ENCODE results near the gene NANOS2. TPM values are rescaled to one million over a fixed set of nuclear protein-coding genes. Genes with fewer than 3 reads are reported as not detected.

The NANOS2 gene
- total RNA-seq, 1 experiment from 2014 or later, result not detected

DNA sequence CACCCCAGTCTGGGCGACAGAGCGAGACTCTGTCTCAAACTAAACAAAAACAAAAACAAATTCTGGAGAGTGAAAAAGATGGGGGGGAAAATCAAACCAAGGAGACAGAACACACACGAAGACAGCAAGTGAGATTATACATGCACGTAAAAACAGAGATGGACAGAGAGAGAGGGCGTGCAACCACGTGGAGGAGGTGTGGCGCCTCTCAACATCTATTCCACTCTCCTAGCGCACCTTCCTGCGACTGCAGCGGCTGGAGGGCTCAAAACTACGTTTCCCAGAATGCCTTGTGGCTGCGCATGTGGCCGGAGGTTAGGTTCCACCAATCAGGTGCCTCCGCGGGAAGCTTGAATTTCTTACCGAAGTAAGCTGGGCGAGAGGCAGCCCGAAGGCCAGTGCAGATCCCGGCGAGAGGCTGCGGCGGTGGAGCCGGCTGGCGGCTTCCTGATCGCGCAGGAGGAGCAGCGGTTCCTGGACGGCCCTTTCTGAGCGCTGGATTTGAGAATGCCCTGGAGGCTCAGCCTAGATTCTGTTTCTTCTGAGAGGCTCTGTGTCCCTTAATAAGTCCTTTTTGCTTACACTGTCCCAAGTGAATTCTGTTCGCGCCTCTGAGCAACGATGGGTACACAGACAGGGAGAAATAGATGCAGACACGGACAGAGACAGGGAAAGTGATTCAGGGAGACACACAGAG lies 13.1 kb upstream of the NANOS2 start:
- no peaks in the 10 kb centered on the region for H3K36me3 ChIP-seq (ENCODE audit: control insufficient read depth, insufficient read depth, low read length)
- ChIA-PET POLR2A (interaction anchor here (0.5 to 1.5 kb wide), 5 partner anchors 25 to 336 kb away, joined by 3 to 5 read pairs (median 3); partner anchors contain the start of genes CCDC61, MYPOP, SIX5 and SYMPK), CTCF (interaction anchor here (0.6 to 1.4 kb wide), 6 partner anchors 25 to 89 kb away, joined by 3 to 7 read pairs (median 4); partner anchors contain the start of genes CCDC61, MYPOP and SYMPK)
- peaks cover 21% of the 10 kb centered on the region for H3K4me1 Mint-ChIP-seq (ENCODE audit: low read depth, unreplicated experiment)
- H3K9me3 ChIP-seq, result no peaks in the 10 kb centered on the region
- TF ChIP-seq, protein P1, sequence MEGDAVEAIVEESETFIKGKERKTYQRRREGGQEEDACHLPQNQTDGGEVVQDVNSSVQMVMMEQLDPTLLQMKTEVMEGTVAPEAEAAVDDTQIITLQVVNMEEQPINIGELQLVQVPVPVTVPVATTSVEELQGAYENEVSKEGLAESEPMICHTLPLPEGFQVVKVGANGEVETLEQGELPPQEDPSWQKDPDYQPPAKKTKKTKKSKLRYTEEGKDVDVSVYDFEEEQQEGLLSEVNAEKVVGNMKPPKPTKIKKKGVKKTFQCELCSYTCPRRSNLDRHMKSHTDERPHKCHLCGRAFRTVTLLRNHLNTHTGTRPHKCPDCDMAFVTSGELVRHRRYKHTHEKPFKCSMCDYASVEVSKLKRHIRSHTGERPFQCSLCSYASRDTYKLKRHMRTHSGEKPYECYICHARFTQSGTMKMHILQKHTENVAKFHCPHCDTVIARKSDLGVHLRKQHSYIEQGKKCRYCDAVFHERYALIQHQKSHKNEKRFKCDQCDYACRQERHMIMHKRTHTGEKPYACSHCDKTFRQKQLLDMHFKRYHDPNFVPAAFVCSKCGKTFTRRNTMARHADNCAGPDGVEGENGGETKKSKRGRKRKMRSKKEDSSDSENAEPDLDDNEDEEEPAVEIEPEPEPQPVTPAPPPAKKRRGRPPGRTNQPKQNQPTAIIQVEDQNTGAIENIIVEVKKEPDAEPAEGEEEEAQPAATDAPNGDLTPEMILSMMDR (IDR thresholded peaks at IDR 0.05; ENCODE audit: insufficient read depth in 1 of 2, low read depth in 1 of 2, low read length in 1 of 2, severe bottlenecking in 1 of 2, unreplicated experiment in 1 of 2), result peak; percentile 13 to 20
- no peaks in the 10 kb centered on the region for H3K27me3 ChIP-seq (replicated peaks; ENCODE audit: control insufficient read depth, insufficient read depth, low read length)
- peak overlapping the region; percentile 20 for H3K4me3 ChIP-seq (ENCODE audit: low read depth, low read length)
- H3K27ac Mint-ChIP-seq (ENCODE audit: unreplicated experiment), result peak overlapping the region; percentile 13
- H3K4me3 Mint-ChIP-seq (ENCODE audit: unreplicated experiment), result peak overlapping the region; percentile 68
- DNase-seq, result peak; percentile 96 to 97
- intact Hi-C loops (cut with micrococcal nuclease; ENCODE audit: unreplicated experiment), result loop anchor here (1.0 to 5.0 kb wide), 4 partner anchors 25 to 90 kb away; partner anchors contain the start of genes CCDC61, MYPOP and SYMPK
- BruUV-seq (replicated peaks), result no TSS peak
- peaks cover 11% of the 10 kb centered on the region for H3K36me3 Mint-ChIP-seq (ENCODE audit: insufficient read depth, unreplicated experiment)
- H3K9me3 Mint-ChIP-seq (ENCODE audit: unreplicated experiment), result no peaks in the 10 kb centered on the region
- H3K4me1 ChIP-seq, result peaks cover 5% of the 10 kb centered on the region
- peaks cover 12% of the 10 kb centered on the region for H3K27me3 Mint-ChIP-seq (ENCODE audit: insufficient read depth, unreplicated experiment)

DNA sequence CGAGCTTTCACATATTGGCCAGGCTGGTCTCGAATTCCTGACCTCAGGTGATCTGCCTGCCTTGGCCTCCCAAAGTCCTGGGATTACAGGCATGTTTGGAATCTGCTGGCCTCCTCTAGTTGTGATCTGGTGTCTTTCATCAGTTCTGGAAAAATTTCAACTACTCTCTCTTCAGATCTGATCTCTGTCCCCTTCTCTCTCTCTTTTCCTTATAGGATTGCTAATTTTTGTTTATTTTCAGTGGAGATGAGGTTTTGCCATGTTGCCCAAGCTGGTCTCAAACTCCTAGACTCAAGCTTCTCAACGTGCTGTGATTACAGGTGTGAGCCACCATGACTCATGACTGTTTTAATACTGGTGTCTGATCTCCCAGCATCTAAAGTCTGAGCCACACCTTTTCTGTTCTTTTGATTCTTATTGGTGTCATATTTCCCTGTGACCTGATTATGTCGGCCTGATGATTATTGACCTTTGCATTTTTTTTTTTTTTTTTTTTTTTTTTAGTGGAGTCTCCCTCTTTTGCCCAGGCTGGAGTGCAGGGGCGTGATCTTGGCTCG lies 10.4 kb upstream of the NANOS2 start:
- no peak for DNase-seq
- TF ChIP-seq, protein P1 (IDR thresholded peaks at IDR 0.05; ENCODE audit: insufficient read depth in 1 of 2, low read depth in 1 of 2, low read length in 1 of 2, severe bottlenecking in 1 of 2, unreplicated experiment in 1 of 2), result no peak
- H3K4me1 ChIP-seq, result peaks cover 7% of the 10 kb centered on the region
- H3K9me3 ChIP-seq, result no peaks in the 10 kb centered on the region
- POLR2A ChIA-PET, result no interaction called here
- CTCF ChIA-PET, result interaction anchor here (0.6 kb wide), 3 partner anchors 108 to 254 kb away, joined by 3 to 4 read pairs (median 3); partner anchors contain the start of gene SIX5
- Mint-ChIP-seq H3K36me3 (ENCODE audit: insufficient read depth, unreplicated experiment) (peaks cover 11% of the 10 kb centered on the region), H3K4me1 (ENCODE audit: low read depth, unreplicated experiment) (peaks cover 21% of the 10 kb centered on the region), H3K27ac (ENCODE audit: unreplicated experiment) (peak overlapping the region; percentile 31), H3K9me3 (ENCODE audit: unreplicated experiment) (no peaks in the 10 kb centered on the region), H3K27me3 (ENCODE audit: insufficient read depth, unreplicated experiment) (peaks cover 4% of the 10 kb centered on the region), H3K4me3 (ENCODE audit: unreplicated experiment) (peak overlapping the region; percentile 7)
- no peak overlapping the region for H3K4me3 ChIP-seq (ENCODE audit: low read depth, low read length)
- H3K27me3 ChIP-seq (replicated peaks; ENCODE audit: control insufficient read depth, insufficient read depth, low read length), result no peaks in the 10 kb centered on the region
- intact Hi-C loops (cut with micrococcal nuclease; ENCODE audit: unreplicated experiment), result loop anchor here (5.0 kb wide), 2 partner anchors 72 to 92 kb away; partner anchors contain the start of gene CCDC61
- no TSS peak for BruUV-seq (replicated peaks)
- H3K36me3 ChIP-seq (ENCODE audit: control insufficient read depth, insufficient read depth, low read length), result no peaks in the 10 kb centered on the region

DNA sequence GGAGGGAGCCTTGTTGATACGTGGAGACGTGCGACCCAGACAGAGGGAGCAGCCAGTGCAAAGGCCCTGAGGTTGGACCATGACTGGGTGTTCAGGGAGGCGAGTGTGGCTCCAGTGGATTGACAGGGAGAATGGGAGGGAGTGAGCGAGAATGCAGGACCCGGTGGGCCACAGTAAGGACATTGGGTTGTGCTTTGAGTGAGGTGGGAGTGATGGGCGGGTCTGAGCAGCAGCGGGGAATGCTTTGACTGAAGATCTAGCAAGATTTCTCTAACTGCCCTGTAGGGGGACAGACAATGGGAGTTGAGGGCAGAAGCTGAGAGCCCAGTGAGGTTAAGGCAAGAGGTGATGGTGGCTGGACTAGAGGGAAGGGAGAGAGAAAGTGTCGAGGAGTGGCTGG lies 7.7 kb upstream of the NANOS2 start:
- no peak overlapping the region for H3K4me3 ChIP-seq (ENCODE audit: low read depth, low read length)
- Mint-ChIP-seq H3K9me3 (ENCODE audit: unreplicated experiment) (no peaks in the 10 kb centered on the region), H3K27ac (ENCODE audit: unreplicated experiment) (no peak overlapping the region), H3K36me3 (ENCODE audit: insufficient read depth, unreplicated experiment) (peaks cover 12% of the 10 kb centered on the region), H3K4me1 (ENCODE audit: low read depth, unreplicated experiment) (peaks cover 11% of the 10 kb centered on the region), H3K27me3 (ENCODE audit: insufficient read depth, unreplicated experiment) (no peaks in the 10 kb centered on the region), H3K4me3 (ENCODE audit: unreplicated experiment) (no peak overlapping the region)
- TF ChIP-seq, protein P1 (IDR thresholded peaks at IDR 0.05; ENCODE audit: insufficient read depth in 1 of 2, low read depth in 1 of 2, low read length in 1 of 2, severe bottlenecking in 1 of 2, unreplicated experiment in 1 of 2), result peak; percentile 23 to 27
- no peaks in the 10 kb centered on the region for H3K27me3 ChIP-seq (replicated peaks; ENCODE audit: control insufficient read depth, insufficient read depth, low read length)
- H3K9me3 ChIP-seq, result no peaks in the 10 kb centered on the region
- intact Hi-C loops (cut with micrococcal nuclease; ENCODE audit: unreplicated experiment), result no loop called here
- no peaks in the 10 kb centered on the region for H3K36me3 ChIP-seq (ENCODE audit: control insufficient read depth, insufficient read depth, low read length)
- H3K4me1 ChIP-seq, result peaks cover 7% of the 10 kb centered on the region
- POLR2A ChIA-PET, result no interaction called here
- DNase-seq, result peak in 1 of 2 experiments; percentile 39
- CTCF ChIA-PET, result no interaction called here
- no TSS peak for BruUV-seq (replicated peaks)
